PFSK-1 (cell line): ENCODE results near the gene PADI2.

Experiments
- POLR2AphosphoS5 ChIP-seq: IDR thresholded peaks from 2 replicates; pipeline ENCODE4 v1.6.1; 2012; ENCODE audit warnings: low read depth, mild to moderate bottlenecking, control low read depth, low read length, moderate library complexity
- TAF1 ChIP-seq: IDR thresholded peaks from 2 replicates; pipeline ENCODE4 v1.6.1; 2012; ENCODE audit warnings: low read length, control low read depth, borderline replicate concordance; ENCODE audit not compliant: insufficient read depth
- TF ChIP-seq, protein P1 (sequence below), 2 experiments: IDR thresholded peaks; 2 replicates each; pipeline versions ENCODE4 v1.6.1 to v1.8.0; 2011 to 2012; ENCODE audit warnings: low read depth in 2 of 2, low read length in 2 of 2, control low read depth in 1 of 2, inconsistent platforms in 1 of 2, mild to moderate bottlenecking in 1 of 2, moderate library complexity in 1 of 2; ENCODE audit not compliant: insufficient read depth in 1 of 2

DNA sequence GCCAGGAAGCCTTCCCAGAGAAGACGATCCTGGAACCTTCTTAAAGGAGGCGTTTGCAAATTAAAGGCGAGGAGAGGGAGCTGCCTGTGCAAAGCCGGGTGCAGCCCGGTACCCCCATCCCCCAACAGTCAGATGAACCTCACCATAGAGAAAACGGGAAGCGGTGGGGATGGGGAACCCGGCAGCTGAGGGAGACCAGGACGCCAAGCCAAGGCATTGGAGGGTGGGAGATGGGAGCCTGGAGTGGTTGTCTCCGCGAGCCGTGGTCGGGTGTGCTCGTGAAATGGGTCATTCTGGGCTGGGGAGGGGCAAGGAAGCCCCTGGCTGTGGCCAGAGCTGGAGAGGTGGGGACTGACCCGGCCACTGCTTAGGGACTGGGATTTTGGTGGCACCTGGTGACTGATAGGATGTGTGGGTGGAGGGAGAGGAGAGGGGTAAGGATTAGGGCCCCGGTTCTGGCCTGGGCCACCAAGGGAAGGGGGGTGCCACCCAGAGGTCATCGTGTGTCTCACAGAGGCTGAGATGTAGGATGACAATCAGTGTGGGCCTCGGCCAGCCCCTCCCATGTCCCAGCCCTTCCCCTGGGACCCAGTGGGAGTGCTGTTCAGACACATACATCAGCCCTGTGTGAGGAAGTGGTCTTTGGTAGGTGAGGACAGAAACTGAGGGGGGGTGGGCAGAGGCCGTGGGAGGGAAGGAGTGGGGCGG lies 676 bp upstream of the PADI2 start:
- TF ChIP-seq TAF1 (no peak), POLR2AphosphoS5 (no peak)
- TF ChIP-seq, protein P1, sequence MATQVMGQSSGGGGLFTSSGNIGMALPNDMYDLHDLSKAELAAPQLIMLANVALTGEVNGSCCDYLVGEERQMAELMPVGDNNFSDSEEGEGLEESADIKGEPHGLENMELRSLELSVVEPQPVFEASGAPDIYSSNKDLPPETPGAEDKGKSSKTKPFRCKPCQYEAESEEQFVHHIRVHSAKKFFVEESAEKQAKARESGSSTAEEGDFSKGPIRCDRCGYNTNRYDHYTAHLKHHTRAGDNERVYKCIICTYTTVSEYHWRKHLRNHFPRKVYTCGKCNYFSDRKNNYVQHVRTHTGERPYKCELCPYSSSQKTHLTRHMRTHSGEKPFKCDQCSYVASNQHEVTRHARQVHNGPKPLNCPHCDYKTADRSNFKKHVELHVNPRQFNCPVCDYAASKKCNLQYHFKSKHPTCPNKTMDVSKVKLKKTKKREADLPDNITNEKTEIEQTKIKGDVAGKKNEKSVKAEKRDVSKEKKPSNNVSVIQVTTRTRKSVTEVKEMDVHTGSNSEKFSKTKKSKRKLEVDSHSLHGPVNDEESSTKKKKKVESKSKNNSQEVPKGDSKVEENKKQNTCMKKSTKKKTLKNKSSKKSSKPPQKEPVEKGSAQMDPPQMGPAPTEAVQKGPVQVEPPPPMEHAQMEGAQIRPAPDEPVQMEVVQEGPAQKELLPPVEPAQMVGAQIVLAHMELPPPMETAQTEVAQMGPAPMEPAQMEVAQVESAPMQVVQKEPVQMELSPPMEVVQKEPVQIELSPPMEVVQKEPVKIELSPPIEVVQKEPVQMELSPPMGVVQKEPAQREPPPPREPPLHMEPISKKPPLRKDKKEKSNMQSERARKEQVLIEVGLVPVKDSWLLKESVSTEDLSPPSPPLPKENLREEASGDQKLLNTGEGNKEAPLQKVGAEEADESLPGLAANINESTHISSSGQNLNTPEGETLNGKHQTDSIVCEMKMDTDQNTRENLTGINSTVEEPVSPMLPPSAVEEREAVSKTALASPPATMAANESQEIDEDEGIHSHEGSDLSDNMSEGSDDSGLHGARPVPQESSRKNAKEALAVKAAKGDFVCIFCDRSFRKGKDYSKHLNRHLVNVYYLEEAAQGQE (IDR thresholded peaks at IDR 0.05; ENCODE audit: insufficient read depth in 1 of 2, low read depth in 2 of 2, low read length in 2 of 2), result no peak
